Left kidney (tissue), 8 donors: ENCODE measurements around the gene ZNF140. TPM values are rescaled to one million over a fixed set of nuclear protein-coding genes. Genes with fewer than 3 reads are reported as not detected.

ENCODE experiments used
- DNase-seq: peaks from one replicate; pipeline ENCODE4 v3.0.0-alpha.2; 2013
- long read RNA-seq, 8 donors: transcript quantifications; one replicate each; lab custom pipeline, GENCODE V29; 2026
- polyA plus RNA-seq: library from polyadenylated mRNA; unstranded; fragments of 120-200 nt; gene quantifications from one replicate; pipeline ENCODE4 v1.2.1, GENCODE V29; 2013; ENCODE audit not compliant: insufficient read length

Gene ZNF140
- polyA plus RNA-seq, result 49.0 TPM
- long read RNA-seq, donor 1, transcript ZNF140-202 (5 exons, 3,550 nt), result major isoform, 9 of 13 reads
- long read RNA-seq, donor 1, partial matches to known transcripts, result 0 of 13 reads
- long read RNA-seq, donor 1, other reads (novel, unspliced or antisense), result 0 of 13 reads
- long read RNA-seq, donor 2, transcript ZNF140-202 (5 exons, 3,550 nt), result major isoform, 5 of 8 reads
- long read RNA-seq, donor 2, partial matches to known transcripts, result 0 of 8 reads
- long read RNA-seq, donor 2, other reads (novel, unspliced or antisense), result 0 of 8 reads
- long read RNA-seq, donor 3, partial matches to known transcripts, result 0 of 4 reads
- long read RNA-seq, donor 3, other reads (novel, unspliced or antisense), result 0 of 4 reads
- long read RNA-seq, donor 4, partial matches to known transcripts, result 0 of 1 reads
- long read RNA-seq, donor 4, other reads (novel, unspliced or antisense), result 0 of 1 reads
- long read RNA-seq, donor 5, partial matches to known transcripts, result 0 of 7 reads
- long read RNA-seq, donor 5, other reads (novel, unspliced or antisense), result 0 of 7 reads
- long read RNA-seq, donor 6, transcript ZNF140-202 (5 exons, 3,550 nt), result major isoform, 8 of 13 reads
- long read RNA-seq, donor 6, partial matches to known transcripts, result 0 of 13 reads
- long read RNA-seq, donor 6, other reads (novel, unspliced or antisense), result 0 of 13 reads
- long read RNA-seq, donor 7, transcript ZNF140-202 (5 exons, 3,550 nt), result major isoform, 7 of 14 reads
- long read RNA-seq, donor 7, partial matches to known transcripts, result 0 of 14 reads
- long read RNA-seq, donor 7, other reads (novel, unspliced or antisense), result 0 of 14 reads
- long read RNA-seq, donor 8, partial matches to known transcripts, result 0 of 3 reads
- long read RNA-seq, donor 8, other reads (novel, unspliced or antisense), result 0 of 3 reads

DNA sequence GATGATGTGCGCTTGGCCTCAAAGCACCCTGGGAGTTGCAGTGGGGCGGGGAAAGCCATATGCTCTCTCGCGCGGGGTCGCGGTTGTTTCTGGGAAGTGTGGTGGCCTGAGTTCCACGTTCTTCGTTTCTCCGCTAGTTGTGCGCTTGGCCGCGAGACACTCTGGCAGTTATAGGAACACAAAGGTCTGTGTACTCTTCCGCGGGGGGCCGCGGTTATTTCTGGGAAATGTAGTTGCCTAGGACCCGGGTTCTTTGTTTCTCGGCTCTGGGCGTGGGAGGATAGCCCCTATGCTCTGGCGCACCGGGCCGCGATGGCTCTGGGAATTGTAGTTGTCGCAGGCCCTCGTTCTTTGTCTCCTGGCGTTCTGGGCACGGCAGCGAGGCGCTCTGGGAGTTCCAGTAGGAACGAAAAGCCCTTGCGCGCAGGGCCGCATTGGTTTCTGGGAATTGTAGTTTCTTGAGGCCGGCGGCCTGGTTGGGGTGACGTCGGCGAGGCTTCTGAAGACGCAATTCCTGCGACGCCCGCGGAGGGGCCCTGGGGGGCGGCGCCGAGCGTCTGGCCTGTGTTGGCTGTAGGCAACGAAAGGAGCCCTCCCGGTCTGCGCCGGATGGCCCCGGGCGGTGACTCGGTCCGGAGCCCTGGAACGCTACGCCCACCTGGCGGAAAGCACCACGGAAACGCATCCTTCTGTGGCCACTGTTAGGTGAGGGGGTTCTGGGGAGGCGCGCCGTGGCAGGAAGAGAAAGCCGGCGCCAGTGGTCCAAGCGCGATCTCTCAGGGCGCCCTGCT is at the start of gene ZNF140:
Gene ZNF140, plus strand, starts transcription at position 556 of the 791 bp plus-strand sequence. CDS start 398 bp downstream, outside the sequence.
- DNase-seq, result peak; percentile 97

DNA sequence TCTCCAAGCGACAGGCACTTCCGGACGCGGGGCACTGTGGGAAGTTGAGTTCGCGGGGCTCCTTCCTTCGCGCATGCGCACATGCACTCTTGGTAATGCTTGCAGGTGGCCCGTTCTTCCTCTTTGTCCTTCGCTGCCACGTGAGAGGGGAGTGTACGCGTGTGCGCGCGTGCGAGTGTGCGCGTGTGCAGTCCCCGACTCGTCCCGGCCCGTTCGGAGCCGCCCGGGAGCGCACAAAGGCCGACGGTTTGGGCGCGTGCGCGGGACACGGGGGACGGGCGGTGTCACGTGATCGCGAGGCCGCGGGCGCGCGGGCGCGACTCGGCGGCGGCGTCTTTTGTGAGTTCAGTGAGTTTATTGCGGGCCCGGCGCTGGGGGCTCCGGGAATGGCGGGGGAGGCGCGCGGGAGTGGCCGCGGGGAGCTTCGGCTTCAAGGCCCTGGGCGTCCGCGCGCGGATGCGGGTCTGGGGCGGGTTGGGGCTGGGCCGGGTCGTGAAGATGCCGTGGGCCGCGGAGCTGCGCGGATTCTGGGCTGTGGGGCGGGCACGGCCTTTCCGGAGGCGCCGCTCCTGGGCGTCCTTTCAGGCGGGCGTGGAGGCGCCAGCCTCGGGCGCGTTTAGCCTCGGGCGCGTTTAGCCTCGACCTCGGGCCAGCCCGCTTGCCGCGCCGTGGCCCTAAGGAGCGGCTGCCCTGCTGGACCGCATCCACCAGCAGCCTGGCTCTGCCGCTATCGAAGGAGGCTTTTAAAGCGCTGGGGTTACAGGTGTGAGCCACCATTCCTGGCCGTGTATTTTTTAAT is 43.3 kb upstream of the ZNF140 start, which contains the start of gene ZNF84:
Gene ZNF84, plus strand, starts transcription at position 303 of the 799 bp plus-strand sequence. CDS start 3,959 bp downstream, outside the sequence.
- peak; percentile 97 for DNase-seq

DNA sequence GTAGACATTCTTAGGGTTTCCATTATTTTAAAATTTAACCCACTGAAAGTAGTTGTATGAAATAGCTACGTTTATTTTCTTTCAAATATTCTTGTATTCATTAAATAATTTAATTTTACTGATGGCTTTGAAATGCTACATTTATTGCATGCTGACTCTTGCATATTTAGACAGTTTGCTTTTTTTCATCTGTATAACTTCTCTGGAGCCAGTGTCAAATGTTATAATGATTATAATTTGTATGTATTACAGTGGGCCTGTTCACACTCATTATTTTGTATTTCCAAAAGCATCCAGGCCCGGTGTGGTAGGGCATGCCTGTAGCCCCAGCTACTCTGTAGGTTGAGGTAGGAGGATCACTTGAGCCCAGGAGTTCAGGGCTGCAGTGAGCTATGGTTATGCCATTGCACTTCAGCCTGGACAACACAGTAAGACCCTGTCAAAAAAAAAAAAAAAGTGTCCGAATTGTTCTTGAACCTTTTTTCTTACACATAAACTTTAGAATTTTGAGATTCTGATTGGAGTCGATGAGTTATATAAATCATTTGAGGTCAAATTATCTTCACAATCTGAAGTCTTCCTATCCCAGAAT is 42.5 kb upstream of the ZNF140 start:
- DNase-seq, result no peak

DNA sequence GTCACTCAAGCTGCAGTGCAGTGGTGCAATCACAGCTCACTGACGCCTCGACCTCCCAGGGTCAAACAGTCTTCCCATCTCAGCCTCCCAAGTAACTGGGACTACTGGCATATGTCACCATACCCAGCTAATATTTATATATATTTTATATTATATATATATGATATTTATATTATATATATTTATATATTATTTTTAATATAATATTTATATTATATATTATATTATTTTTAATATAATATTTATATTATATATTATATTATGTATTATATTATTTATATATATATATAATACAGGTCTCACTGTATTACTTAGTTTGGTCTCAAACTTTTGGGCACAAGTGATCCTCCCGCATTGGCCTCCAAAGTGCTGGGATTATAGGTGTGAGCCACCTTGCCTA is 34.0 kb upstream of the ZNF140 start:
- no peak for DNase-seq

DNA sequence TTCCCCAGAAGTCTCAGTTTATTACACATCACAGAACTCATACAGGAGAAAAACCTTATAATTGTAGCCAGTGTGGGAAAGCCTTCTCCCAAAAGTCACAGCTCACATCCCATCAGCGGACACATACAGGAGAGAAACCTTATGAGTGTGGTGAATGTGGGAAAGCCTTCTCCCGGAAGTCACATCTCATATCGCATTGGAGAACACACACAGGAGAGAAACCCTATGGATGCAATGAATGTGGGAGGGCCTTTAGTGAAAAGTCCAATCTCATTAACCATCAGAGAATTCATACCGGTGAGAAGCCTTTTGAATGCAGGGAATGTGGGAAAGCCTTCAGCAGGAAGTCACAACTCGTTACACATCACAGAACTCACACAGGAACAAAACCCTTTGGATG is 23.3 kb upstream of the ZNF140 start:
- DNase-seq, result no peak

DNA sequence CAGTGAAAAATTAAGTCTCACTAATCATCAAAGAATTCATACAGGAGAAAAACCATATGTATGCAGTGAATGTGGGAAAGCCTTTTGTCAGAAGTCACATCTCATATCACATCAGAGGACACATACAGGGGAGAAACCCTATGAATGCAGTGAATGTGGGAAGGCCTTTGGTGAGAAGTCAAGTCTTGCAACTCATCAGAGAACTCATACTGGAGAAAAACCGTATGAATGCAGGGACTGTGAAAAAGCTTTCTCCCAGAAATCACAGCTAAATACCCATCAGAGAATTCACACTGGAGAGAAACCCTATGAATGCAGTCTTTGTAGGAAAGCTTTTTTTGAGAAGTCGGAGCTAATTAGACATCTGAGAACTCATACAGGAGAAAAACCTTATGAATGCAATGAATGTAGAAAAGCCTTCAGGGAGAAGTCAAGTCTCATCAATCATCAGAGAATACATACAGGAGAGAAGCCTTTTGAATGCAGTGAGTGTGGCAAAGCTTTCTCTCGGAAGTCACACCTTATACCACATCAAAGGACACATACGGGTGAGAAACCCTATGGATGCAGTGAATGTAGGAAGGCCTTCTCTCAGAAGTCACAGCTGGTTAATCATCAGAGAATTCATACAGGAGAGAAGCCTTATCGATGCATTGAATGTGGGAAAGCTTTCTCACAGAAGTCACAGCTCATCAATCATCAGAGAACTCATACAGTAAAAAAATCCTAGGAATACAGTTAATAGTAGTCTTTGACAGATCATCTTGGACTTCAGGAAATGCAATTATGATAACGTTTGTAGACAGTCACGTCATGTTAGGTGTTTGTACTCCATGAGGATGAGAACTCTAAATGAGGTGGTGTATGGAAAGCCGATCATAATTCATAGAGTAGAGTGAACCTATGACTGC is 22.3 kb upstream of the ZNF140 start:
- no peak for DNase-seq

DNA sequence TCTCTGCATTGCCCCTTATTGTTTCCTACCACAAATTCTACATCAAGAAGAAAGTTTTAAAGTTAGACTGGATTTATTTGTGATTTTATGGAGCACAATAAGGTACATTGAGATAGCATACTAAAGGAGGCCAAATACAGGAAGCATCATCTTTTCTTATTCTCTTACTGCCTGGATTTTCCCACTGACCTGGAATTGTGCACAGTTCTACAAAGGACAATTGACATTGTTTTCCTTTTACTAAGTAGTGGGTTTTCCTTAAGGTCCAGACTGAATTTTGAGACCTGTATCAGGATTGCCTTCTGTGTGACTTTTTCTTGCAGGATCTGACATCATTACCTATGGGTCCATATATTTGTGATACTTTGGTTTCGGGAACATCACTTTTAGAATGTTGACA is 18.8 kb upstream of the ZNF140 start:
- no peak for DNase-seq

DNA sequence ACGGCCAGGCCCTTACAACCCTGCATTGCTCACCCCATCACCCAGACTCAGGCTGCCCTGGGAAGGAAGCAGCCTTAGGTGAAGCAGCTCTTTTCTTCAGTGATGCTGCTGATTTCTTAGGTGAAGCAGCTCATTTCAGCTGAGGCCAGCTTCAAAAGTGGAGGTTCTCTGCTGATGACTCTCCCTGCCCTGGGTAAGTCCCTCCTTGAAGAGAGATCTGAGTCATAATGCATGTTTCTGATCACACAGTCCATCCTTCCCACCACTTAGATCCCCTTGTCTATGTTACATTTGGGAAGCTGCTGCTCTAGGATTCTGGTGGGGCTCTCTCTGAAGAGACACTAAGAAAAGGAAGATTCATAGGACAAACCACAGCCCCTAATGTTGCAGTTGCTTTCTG is 17.2 kb upstream of the ZNF140 start:
- no peak for DNase-seq

DNA sequence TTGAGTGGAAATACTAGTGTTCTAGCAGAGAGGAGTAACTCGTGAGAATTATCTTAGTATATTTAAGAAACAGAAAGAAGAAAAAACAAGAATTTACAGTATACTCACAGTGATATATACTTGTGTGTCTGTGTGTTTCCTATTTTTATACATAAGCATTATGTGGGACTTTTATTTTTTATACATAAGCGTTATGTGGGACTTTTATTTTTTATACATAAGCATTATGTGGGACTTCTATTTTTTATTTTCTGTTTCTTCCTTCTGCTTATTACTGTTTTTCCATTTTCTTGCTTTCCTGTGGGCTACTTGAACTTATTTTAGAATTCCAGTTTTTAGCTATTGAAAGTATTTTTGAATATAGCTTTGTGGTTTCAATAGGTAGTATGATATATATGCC is 6.9 kb upstream of the ZNF140 start:
- DNase-seq, result no peak

DNA sequence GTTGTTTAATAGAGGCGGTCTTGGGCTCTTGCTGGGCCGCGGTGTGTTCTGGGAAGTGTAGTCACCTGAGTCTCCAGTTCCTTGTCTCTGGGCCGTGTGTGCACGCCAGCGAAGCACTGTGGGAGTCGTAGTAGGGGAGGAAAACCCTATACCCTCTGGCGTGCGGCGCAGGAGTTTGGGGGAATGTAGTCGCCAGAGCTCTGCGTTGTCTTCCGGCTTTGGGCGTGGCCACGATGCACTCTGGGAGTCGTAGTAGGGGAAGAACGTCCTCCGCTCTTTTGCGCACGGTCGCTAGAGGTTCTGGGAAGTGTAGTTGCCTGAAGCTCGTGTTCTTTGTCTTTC is 726 bp upstream of the ZNF140 start:
- peak; percentile 99 for DNase-seq

DNA sequence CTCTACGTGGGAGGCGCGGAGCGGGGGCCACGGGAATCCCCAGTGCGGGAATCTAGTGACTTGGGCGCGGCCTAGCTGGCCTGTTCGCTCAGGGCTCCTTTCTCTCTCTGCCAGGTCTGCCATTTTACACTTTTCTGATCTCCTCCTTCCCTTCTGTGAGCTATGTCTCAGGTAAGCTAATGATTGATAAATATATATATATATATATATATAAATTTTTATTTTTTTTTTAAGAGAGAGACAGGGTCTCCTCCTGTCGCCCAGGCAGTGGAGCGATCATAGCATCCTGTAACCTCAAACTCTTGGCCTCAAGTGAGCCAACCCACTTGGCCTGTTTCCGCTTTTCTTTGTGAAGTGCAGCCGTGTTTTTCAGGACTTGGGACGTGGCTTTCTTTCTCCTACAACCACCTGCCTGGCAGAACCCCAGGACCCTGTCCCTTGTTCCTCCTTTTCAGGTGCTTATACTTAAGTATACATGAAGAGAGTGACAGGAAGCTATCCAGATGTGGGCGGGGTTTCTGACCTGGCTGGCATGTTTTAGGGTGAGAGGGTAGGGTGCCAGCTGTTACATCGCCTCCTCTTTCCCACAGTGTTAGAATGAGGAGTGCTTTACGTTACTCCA is 547 bp downstream of the ZNF140 start:
- DNase-seq, result no peak

DNA sequence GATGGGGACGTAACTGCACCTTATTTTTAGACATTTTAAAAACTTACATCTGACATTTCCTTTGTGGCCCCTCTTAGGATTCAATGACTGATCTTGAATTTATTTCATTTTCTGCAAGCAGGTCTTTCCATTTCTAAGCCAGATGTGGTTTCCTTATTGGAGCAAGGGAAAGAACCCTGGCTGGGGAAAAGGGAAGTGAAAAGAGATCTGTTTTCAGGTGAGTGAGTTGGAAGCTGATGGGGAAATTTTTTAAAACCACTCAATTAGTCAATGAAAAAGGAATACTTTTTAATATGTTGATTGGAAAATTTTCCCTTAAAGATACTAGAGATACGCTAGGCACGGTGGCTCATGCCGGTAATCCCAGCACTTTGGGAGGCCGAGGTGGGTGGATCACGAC is 2.6 kb downstream of the ZNF140 start:
- no peak for DNase-seq

DNA sequence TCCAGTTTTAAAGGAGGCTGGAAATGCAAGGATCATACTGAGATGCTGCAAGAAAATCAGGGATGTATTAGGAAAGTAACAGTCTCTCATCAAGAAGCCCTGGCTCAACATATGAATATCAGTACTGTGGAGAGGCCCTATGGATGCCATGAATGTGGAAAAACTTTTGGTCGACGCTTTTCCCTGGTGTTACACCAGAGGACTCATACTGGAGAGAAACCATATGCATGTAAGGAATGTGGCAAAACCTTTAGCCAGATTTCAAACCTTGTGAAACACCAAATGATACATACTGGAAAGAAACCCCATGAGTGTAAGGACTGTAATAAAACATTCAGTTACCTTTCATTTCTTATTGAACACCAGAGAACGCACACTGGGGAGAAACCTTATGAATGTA is 24.9 kb downstream of the ZNF140 start:
- DNase-seq, result no peak

DNA sequence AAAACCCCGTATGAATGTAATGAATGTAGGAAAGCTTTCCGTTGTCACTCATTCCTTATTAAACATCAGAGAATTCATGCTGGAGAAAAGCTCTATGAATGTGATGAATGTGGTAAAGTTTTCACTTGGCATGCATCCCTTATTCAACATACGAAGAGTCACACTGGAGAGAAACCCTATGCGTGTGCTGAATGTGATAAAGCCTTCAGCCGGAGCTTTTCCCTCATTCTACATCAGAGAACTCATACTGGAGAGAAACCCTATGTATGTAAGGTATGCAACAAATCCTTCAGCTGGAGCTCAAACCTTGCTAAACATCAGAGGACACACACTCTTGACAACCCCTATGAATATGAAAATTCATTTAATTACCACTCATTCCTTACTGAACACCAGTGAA is 25.5 kb downstream of the ZNF140 start:
- DNase-seq, result no peak

DNA sequence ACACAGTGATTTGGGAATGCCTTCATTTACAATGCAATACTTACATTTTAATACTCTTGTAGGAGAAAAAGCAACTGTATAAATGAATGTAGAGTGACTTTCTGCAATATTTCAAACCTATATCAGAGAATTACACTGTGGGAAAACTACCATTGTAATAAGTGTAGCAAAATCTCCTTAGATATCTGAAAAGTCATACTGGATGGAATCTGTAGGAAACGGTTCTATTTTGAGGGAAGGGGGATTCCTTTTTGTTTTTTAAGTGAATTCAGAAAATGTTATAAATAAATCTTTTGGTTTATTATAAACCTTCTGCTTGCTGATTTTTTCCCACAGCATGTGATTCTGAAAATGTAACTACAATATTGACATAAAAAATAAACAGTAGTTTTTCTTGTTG is 26.4 kb downstream of the ZNF140 start:
- DNase-seq, result no peak

DNA sequence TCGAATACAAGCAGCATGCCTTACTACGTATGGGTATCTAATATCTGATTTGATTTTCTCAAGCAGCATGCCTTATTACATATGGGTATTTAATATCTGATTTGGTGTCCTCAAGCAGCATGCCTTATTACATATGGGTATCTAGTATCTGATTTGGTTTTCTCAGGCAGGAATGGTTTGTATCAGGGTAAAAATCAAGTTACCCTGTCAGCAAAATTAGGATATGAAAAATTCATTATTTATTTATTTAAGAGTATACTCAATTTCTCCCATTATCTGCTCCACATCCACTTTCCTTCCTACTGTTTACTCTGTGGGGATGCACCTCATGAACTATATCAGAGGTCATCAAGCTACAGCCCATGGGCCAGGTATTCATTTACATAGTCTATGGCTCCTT is 27.4 kb downstream of the ZNF140 start:
- DNase-seq, result no peak

DNA sequence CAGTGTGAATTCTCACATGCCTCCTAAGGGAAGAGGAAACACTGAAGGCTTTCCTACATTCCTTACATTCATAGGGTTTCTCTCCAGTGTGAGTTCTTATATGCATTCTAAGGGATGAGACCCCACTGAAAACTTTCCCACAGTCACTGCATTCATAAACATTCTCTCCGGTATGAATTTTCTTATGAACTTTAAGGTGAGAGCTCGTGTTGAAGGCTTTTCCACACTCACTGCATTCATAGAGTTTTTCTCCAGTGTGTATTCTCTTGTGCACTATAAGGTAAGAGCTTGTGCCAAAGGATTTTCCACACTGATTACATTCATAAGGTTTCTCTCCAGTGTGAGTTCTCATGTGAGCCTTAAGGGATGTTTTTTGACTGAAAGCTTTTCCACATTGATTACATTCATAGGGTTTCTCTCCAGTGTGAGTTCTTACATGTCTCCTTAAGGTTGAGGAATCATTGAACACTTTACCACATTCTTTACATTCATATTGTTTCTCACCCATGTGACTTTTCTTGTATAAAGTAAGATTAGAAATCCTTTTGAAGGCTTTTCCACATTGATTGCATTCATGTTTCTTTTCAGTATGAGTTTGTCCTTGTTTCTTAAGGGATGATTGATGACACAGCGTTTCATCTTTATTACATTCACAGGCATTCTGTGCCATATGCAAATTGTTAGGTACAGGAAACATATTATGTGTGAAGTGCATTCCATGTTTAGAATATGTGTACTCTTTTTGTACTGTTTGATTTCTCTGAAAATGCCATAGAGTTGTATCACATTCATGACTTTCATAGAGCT is 39.9 kb downstream of the ZNF140 start:
- no peak for DNase-seq

DNA sequence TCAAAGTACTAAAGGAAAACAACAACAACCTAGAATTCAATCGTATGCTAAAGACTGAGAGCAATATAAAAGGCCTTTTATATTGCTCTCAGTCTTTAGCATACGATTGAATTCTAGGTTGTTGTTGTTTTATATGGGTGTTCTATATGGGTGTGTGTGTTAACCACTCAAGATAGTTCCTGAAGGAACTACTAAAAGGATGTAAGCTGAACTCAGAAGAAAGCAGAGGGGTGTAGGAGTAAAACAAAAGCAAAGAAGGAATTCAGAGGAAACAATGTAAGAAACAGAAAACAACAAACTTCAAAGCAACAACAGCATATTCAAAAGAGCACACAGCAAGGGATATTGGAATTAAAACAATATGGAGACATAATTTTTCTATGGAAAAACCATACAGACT is 44.0 kb downstream of the ZNF140 start:
- no peak for DNase-seq
